ENCODE measurements around the gene KRT32.
"Not testable (repeated sequence)": the region's sequence is repeated elsewhere in the genome, so short reads cannot be mapped to it uniquely, and the experiment has no call there.

Gene KRT32

DNA sequence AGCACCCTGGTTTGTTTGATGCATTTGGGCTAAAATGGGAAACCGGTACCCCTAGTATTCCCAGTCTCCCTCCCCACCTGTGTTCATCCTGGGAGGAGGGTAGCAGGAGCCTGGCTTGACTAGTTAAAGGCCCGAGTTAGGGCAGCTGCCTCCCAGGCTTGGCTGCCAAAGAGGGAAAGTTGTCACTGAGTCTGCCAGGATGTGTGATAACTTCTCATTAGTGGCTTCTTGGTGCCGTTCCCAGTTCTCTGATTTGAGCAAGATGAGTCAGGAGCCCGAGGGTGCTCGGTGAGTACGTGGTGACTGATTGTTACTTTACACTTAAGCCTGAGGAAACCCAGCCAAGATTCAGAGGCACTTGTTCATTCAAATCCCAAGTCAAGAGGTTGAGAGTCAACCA is 2.5 kb downstream of the KRT32 start:
- no peak for DNase-seq (ENCODE audit: low read depth in 3 of 3)

DNA sequence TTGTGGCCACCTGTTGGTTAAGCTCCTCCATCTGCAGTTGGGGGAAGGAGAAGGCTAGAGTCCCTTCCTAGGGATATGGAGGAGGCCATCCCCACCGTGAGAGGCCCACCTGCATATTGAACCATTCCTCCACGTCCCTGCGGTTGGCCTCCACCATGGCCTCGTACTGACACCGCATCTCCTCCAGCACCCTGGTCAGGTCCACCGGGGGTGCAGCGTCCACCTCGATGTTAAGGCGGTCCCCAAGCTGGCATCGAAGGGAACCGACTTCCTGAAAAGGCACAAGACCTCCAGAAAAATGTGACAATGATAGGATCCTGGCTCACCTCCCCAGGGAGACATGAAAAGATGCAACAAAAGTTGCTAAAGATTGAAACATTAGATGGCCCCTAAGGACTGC is 3.0 kb downstream of the KRT32 start:
- no peak for DNase-seq (ENCODE audit: low read depth in 3 of 3)

DNA sequence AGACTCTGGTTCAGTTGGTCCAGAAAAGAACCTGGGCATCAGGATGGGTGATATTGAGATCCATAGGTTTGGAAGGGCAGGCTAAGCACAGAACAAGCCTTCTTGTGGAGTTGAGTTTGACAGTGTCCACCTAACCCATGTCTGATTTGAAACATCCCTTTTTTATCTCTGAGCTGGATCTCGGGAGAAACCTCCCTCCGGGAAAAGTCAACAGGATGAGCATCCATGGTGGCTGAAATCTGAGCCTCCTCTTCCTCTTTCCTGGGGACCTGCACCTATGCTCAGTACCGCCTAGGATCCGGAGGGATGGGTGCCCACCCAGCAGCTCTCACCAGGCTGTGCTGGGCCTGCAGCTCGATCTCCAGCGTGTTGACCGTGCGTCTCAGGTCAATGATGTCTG is 3.4 kb downstream of the KRT32 start:
- no peak for DNase-seq (ENCODE audit: low read depth in 3 of 3)

GRCh38 chr17:41462705-41463104 is 4.5 kb downstream of the KRT32 start:
- DNase-seq (ENCODE audit: low read depth in 3 of 3), result no peak

- no peak for DNase-seq (ENCODE audit: low read depth in 3 of 3)
Measured at GRCh38 chr17:41457676-41458075, 9.5 kb downstream of the KRT32 start.

GRCh38 chr17:41456204-41456603 is 11.0 kb downstream of the KRT32 start:
- DNase-seq (ENCODE audit: low read depth in 3 of 3), result no peak

GRCh38 chr17:41455236-41455635 is 11.9 kb downstream of the KRT32 start:
- no peak for DNase-seq (ENCODE audit: low read depth in 3 of 3)

GRCh38 chr17:41453066-41453465 is 14.1 kb downstream of the KRT32 start:
- no peak for DNase-seq (ENCODE audit: low read depth in 3 of 3)

DNA sequence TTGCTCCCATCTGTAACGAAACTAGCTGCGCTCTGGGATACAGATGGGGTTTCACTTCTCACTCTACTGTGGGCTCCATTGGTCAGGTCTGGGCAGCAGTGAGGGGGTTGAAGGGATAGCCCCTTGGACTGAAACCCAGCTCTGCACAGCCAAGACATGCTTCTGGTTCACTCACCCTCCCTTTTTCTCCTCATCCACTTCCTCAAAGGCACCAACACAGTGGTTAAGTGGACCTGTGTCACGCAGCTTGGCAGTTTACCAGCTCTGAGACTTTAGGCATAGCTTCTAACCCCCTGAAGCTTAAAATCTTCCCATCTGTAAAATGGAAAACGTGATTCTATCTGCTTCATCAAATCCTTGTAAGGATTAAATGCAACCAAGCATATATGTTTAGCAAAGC is 14.9 kb downstream of the KRT32 start:
- no peak for DNase-seq (ENCODE audit: low read depth in 3 of 3)

GRCh38 chr17:41451154-41451728 is 15.9 kb downstream of the KRT32 start:
- DNase-seq (ENCODE audit: low read depth in 3 of 3), result no peak

- no peak for DNase-seq (ENCODE audit: low read depth in 3 of 3)
Measured at GRCh38 chr17:41449008-41449407, 18.2 kb downstream of the KRT32 start.

DNA sequence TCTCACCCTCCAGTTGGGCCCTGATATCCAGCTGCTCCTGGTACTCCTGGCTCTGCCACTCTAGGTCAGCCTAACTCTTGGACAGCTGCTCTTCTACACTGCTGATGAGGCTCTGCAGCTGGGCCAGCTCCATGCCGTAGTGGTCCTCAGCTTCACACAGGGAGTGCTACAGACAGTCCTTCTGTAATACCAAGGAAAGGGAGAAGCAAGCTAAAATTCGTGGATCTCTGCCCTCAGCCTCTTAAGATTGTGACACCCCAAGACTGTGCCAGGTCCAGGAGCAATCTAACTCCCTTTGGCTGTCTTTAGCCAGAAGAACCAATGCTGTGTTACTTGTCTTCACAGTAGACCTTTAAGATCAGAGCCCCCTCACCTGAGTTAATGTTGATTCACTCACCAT is 18.7 kb downstream of the KRT32 start:
- DNase-seq (ENCODE audit: low read depth in 3 of 3), result no peak

DNA sequence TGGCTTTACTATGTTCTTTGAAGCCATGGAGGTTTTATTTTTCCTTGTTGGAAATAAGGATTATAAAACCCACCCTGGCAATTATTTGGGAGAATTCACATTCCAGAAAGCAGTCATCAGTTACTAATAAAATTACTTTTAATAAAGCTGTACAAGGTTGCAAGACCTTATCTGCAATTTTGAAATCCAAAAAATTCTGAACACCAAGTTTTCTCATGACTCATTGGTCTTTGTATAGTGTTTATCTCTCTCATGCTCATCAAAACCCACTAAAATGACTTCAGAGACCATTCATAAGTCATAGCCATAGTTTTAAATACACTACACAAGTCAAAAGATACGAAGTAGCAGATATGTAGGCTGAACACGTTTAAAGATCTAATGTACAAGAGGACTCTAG is 20.4 kb downstream of the KRT32 start:
- no peak for DNase-seq (ENCODE audit: low read depth in 3 of 3)

DNA sequence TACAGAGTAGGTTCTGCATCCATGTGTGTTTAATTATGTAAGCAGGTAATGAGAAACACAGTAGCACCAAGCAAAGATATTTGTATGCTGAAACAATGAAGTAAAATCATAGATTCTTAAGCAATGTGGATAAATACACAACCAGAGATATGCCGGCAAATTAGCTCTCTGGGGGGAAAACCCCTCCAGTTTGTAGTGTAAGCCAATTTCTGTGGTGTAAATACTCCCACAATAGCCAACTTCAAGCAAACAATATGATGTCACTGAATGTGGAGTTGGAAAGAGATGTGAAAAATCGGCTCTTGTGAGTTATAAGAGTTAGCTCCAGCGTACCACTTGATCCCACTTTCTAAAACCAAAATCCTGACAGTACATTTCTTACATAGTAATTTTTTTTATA is 22.5 kb downstream of the KRT32 start:
- no peak for DNase-seq (ENCODE audit: low read depth in 3 of 3)

- DNase-seq (ENCODE audit: low read depth in 3 of 3), result no peak
Measured at GRCh38 chr17:41444186-41444585, 23.0 kb downstream of the KRT32 start.

DNA sequence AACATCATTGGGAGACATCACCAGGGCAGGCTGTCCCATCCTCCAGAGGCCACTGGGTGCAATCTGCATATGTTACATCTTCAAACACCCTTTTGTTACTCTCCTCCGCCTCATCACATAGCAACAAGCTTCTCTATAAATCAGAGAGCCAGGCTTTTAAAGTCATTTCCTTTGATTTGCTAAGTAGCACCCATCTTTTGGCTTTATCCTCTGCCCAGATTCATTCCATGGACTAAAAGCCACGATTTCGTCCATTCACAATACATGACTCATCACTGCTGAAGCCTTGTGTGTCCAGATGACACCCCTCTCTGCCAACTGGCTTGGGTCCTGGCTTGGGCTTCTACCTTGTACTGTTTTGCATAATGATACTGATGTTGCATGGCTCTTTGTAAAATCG is 24.4 kb downstream of the KRT32 start:
- no peak for DNase-seq (ENCODE audit: low read depth in 3 of 3)

GRCh38 chr17:41440531-41441033 is 26.6 kb downstream of the KRT32 start, which contains the start of gene KRT38:
Gene KRT38, minus strand, starts transcription at chr17:41440983. Its CDS starts 62 bp downstream, at chr17:41440921.
- no peak for DNase-seq (ENCODE audit: low read depth in 3 of 3)

GRCh38 chr17:41439375-41439774 is 27.8 kb downstream of the KRT32 start:
- no peak for DNase-seq (ENCODE audit: low read depth in 3 of 3)

DNA sequence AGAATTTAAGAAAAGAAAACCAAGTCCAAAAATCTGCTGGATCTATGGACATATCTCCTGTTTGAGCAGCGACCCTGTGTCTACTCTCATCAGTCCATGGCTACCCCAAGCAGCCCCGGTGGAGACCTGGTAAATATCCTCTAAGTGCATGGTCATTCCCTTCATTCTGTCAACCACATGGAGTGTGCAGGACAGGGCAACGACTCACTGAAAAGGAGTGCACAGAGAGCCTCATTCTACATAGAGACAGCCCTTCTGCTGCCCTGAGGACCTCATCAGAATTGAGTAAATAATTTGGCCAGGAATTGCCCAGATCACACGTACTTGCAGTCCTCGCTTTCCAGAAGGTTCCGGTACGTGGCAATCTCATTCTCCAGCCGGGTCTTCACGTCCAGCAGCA is 29.4 kb downstream of the KRT32 start:
- DNase-seq (ENCODE audit: low read depth in 3 of 3), result no peak

GRCh38 chr17:41437254-41437653 is 29.9 kb downstream of the KRT32 start:
- DNase-seq (ENCODE audit: low read depth in 3 of 3), result no peak

- no peak for DNase-seq (ENCODE audit: low read depth in 3 of 3)
Measured at GRCh38 chr17:41434415-41434814, 32.8 kb downstream of the KRT32 start.

DNA sequence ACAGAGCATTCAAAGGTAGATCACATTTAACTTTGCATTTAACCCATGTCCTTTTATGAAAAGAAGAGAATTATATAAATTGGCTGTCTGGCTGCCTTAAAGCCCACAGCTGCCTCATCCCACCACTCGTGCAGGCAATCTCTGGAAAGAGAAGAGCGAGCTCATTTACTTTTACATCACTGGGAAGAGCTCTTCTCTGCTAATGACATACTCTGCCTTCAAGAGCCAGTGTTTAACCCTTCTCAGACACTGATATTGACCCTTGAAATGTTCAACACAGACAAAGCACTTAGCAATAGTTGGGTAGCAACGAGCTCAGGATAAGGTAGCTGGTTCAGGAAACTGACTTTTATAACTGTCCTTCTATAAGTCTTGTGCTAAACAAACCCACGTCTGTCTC is 33.2 kb downstream of the KRT32 start:
- DNase-seq (ENCODE audit: low read depth in 3 of 3), result no peak

- DNase-seq (ENCODE audit: low read depth in 3 of 3), result no peak
Measured at GRCh38 chr17:41433586-41433985, 33.6 kb downstream of the KRT32 start.

DNA sequence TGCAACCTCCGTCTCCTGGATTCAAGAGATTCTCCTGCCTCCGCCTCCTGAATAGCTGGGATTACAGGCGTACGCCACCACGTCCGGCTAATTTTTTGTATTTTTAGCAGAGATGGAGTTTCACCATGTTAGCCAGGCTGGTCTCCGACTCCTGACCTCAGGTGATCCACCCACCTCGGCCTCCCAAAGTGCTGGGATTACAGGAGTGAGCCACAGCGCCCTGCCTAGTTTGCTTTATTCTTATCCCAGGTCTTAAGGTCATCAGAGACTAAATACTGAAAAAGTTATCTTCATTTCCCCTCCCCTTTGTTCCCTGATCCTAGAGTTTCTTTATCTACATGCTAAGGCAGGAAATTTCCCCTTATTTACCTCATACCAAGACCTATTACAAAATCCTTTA is 36.8 kb downstream of the KRT32 start:
- not testable (repeated sequence) for DNase-seq (ENCODE audit: low read depth in 3 of 3)

Data from stimulated activated CD4-positive, alpha-beta T cell treated with anti-CD3 and anti-CD28 coated beads, TNF-alpha, amount 100 ng/mL, for 48 hours (primary cell).